NCI-H146 treated with DMSO at 0.1 percent for 48 hours (cell line): ENCODE results near the gene IZUMO1.
"Not testable (repeated sequence)": the region's sequence is repeated elsewhere in the genome, so short reads cannot be mapped to it uniquely, and the experiment has no call there.

Experiments
- DNase-seq: peaks from one replicate; lab custom pipeline; 2025; ENCODE audit not compliant: unreplicated experiment; lab: John Stamatoyannopoulos, UW

The IZUMO1 gene

DNA sequence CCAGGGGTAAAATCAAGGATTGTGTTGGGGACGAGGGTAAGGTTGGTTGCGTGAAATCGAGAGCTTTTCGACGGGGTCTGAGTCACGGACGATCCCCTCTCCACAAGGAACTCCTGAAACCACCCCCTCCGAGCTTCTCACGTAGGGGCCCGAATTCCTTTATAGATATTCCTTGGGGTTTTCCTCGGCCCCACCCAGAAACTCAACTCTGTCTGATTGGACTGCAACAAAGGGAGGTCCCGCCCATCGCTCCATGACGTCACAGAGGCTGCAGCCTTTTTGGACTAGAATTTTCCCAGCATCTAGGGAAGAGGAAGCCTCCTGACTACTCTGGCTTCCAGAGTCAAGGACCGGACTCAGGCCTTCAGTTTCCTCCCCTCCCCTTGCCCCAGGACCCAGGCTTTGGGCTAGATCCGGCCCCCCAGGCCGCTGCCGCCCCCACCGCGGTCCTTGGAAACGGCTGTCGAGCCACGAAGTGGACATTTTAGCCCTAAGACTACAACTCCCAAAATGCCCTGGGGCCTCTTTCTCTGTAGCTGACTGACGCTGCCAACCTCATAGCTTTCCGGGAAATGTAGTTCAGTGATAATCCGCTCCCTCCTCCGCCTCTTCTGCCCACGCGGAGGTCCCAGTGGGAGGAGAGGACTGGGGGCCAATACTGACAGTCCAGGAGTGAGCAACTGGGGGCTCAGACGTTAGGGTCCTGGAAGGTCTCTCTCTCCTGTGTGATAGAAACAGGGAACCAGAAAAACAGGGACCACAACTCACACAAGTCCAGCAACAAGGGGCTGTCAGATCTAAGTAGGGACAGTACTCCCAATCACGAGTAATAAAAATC, at the start of gene IZUMO1:
Gene IZUMO1 (minus strand): TSS at position 172 of the 838 bp plus-strand sequence. CDS start 1,050 bp downstream, outside the sequence.
- no peak for DNase-seq

- no peak for DNase-seq
Measured at GRCh38 chr19:48795685-48796070, 49.0 kb upstream of the IZUMO1 start.

DNA sequence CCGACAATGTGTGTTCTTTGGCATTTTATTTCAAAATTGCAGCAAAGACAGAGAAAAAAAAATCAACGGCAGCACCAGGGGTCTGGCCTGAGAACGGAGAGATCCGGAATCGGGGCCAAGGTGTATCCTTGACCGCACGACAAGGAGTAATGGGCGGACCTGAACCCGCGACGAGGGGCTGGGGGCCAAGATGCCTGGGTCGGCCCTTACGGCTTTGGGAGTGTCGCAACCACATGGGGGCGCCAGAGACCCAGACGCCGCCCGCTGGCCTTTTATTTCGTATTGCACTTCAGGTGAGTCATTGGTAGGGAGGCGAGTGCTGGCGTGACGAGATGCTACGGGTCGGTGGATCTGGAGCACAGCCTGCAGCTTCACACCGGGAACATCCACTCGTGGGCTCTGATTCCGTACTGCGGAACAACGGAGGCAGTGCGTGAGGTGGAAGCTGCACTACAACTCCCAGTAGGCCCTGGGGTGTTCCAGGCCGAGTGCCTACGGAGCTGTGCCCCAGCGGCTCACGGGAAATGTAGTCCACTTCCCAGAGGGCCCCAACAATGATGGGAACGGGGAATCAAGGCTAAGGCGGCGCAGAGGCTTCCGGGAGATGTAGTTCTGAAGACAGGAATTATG, 48.5 kb upstream of the IZUMO1 start:
- DNase-seq: peak; percentile 42

GRCh38 chr19:48794291-48794690, 47.6 kb upstream of the IZUMO1 start:
- DNase-seq: no peak

DNA sequence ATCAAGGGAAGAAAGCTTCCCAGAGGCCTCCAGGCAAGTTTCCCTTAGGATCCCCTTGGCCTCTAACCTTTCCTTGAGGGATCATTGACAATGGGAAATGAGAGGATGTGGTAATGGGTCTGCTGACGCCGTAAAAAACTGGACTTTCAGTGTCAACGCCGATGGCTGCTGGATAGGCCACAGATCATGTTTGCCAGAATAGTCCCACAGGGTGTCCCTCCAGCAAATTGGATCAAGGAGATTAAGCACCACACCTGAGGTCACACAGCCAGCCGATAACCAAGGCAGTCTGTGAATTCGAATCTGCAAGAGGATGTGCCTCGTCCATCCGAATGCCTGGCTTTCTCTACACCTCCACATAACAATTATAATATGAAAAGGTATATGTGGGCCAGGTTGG, 46.6 kb upstream of the IZUMO1 start:
- DNase-seq: no peak

DNA sequence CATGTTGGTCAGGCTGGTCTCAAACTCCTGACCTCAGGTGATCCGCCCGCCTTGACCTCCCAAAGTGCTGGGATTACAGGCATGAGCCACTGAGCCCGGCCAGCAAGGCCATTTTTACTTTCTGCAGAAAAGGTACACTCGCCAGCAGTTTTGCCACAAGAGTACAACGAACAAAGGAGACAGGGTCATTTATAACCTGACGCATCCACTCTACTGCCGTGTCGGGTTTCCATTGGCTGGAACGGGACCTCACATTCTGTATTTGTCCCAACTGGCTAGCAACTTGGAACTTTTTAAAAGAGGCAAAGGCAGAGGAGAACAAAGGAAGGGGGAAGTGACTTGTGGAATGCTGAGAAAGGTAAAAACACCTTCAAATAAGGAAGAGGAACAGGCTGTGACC, 40.6 kb upstream of the IZUMO1 start:
- not testable (repeated sequence) for DNase-seq

DNA sequence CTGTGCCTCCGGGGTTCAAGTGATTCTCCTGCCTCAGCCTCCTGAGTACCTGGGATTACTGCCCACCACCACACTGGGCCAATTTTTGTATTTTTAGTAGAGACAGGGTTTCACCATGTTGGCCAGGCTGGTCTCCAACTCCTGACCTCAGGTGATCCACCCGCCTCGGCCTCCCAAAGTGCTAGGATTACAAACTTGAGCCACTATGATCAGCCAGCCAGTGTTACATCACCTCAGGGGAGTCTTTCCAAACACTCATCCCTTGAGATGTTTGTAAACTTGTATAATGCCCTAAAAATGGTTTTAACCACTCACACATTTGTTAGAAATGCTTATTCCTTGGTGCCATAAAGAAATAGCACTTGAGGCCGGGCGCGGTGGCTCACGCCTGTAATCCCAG, 39.7 kb upstream of the IZUMO1 start:
- DNase-seq: not testable (repeated sequence)

- DNase-seq: peak; percentile 29
Measured at GRCh38 chr19:48784527-48784926, 37.8 kb upstream of the IZUMO1 start.

- DNase-seq: no peak
Measured at GRCh38 chr19:48780631-48781391, 34.1 kb upstream of the IZUMO1 start.

- no peak for DNase-seq
Measured at GRCh38 chr19:48779636-48780035, 32.9 kb upstream of the IZUMO1 start.

DNA sequence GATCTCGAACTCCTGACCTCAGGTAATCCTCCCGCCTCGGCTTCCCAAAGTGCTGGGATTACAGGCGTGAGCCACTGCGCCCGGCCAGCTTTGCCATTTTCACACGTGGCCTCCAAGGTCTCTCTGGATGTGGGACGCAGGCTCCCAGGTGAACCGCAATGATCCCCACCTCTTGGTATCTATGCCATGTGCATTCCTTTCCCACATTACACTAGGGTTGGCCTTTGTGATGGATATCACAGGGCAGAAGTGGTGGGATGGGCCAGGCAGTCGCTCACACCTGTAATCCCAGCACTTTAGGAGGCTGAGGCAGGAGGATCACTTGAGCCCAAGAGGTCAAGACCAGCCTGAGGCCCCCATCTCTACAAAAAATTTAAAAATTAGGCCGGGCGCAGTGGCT, 31.0 kb upstream of the IZUMO1 start:
- no peak for DNase-seq

DNA sequence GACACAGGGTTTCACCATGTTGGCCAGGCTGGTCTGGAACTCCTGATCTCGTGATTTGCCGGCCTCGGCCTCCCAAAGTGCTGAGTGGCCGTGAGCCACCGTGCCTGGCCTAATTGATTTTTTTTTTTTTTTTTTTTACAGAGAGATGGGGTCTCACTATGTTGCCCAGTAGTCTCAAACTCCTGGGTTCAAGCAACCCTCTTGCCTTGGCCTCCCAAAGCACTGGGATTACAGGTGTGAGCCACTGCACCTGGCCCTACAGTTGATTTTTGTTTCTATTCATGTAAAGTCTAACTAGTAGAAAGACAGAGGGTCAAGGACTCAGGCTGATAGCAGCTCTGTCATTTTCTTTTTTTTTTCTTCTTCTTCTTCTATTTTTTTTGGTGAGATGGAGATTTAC, 30.4 kb upstream of the IZUMO1 start:
- DNase-seq: no peak

GRCh38 chr19:48772503-48772953, 25.8 kb upstream of the IZUMO1 start:
- DNase-seq: no peak

DNA sequence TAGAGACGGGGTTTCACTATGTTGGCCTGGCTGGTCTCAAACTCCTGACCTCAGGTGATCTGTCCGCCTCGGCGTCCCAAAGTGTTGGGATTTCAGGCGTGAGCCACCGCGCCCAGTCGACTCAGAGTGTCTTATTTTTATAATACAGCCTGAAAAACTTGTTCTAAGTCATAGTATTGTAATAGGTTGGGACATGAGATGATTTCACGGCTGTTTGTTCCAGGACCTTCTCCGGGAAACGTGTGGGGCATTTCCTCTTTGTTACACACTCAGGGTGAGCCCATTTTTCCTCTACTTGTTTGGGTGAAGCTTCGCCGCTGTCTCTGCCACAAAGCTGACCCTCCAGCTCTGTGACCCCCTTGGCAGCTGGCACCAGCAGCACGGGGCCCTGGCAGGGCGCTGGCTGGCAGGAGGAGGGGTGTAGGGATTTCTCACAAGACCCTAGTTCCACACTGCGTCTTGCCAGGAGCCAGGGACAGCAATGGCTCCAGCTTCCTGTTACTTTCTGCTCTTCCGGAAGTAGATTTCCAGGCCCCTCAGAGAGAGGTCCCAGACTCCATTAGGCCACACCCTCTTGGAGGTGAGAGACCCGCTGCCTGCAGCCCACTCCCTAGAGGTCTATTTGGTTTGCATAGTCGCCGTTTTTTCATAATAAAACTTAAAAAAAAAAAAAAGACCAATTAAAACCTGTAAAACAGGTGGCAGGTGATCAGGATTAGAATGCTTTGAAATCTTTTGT, 24.2 kb upstream of the IZUMO1 start:
- no peak for DNase-seq

GRCh38 chr19:48770266-48770665, 23.6 kb upstream of the IZUMO1 start:
- DNase-seq: no peak

GRCh38 chr19:48768994-48769713, 22.4 kb upstream of the IZUMO1 start:
- no peak for DNase-seq

DNA sequence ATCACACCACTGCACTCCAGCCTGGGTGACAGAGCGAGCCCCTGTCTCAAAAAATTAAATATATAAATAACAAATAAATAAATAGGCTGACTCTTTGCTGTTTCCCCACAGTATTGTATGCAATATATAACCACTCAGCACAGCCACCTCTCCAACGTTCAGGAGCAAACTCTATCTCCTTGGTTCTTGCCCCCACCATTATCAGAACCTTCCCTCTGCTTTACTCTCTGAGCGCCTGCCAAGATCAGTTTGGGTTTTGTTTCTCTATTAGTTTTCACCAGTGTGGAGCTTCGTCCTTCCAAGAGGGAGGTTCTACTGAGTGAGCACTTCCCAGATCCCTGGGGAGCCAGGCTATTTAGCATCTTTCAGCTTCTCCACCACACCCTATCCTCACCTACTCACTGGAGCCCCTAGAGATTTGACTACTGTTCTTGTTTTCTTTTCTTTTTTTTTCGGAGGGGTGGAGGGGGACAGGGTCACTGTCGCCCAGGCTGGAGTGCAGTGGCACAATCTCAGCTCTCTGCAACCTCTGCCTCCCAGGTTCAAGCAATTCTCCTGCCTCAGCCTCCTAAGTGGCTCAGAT, 21.6 kb upstream of the IZUMO1 start:
- DNase-seq: not testable (repeated sequence)

- DNase-seq: not testable (repeated sequence)
Measured at GRCh38 chr19:48765816-48766215, 19.1 kb upstream of the IZUMO1 start.

DNA sequence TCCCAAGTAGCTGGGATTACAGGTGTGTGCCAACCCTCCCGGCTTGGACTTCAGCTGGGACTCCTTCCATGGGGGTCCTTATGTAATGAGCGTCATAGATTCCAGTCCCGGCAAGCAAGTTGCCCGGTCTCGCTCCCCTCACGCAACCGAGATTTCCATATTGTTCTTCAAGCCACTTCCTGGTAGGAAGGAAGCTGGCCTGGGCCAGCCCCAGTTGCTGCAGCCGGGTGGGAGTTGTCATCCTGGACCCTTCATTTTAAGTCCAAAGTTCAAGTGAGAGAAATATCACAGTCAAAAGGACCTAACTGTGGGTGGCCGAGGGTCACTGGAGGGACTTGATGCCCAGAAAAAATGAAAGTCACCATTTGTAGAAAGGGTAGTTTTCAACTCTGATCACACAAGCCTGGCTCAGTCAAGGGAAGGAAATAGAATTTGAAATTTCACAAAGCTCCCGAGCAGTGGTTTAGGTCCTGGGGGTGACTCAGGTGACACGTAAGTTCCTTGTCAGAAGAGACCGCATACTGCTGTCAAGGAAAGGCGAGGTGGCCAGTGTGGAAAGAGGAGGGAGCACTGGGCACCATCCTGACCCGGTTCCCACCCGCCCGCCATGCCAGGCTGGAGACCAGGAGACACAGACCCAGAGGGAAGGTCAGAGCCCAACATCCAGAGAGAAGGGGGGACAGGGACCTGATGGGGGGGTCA, 13.9 kb upstream of the IZUMO1 start:
- DNase-seq: no peak
